Measurements from ENCODE around the gene ENDOV.
A peak's percentile ranks its signal among the peaks of the same experiment; 100 is the strongest.

Gene ENDOV

DNA sequence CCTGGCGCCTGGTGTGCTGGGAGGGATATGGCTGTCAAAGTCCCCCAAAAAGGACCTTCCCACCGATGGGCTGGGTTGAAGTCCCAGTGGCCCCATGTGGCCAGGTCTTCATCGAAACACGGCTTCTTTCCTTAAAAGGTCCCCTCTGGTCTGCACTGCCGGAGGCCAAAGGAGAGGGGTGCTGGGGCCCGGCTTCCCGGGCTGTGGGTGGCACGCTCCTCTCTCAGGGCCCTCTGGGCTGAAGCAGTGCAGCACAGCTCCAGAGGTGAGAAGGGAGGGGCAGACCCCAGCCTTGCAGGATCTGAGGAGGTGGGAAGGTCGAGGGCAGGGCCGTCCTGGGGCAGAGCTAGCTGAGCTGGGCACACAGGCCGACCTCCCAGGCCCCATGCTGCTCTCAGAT, 54.7 kb downstream of the ENDOV start:
- H3K9me3 ChIP-seq (ENCODE audit: control insufficient read depth, insufficient read depth, low read length), result no peaks in the 10 kb centered on the region
- H3K9ac ChIP-seq (ENCODE audit: low read depth, low read length), result no peak overlapping the region
- H3K36me3 ChIP-seq (ENCODE audit: control insufficient read depth, insufficient read depth, low read length), result no peaks in the 10 kb centered on the region
- H3K4me3 ChIP-seq (ENCODE audit: low read depth, low read length), result no peak overlapping the region
- H3K27me3 ChIP-seq (ENCODE audit: control insufficient read depth, insufficient read depth, low read length), result peaks cover 43% of the 10 kb centered on the region
- H3K4me1 ChIP-seq (ENCODE audit: control insufficient read depth, insufficient read depth, low read length), result no peaks in the 10 kb centered on the region

DNA sequence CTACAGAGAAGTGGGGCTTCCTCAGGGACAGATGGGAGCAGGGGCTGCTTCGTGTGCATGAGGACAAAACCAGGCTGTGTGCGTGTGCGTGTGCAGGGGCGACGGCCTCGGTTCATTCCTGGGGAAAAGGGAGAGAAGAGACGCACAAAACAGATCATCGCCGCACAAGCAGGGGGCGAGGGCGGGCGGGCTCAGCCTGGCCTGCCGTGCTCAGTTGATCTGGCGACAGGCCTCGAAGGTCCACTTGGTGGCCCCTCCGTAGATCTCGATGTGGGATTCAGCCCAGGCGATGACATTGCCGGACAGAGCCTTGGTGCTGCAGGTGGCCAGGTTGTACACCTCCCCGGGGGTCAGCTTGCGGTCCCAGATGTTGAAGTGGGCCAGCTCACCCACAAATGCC, 55.6 kb downstream of the ENDOV start:
- Histone ChIP-seq H3K27me3 (ENCODE audit: control insufficient read depth, insufficient read depth, low read length) (peaks cover 52% of the 10 kb centered on the region), H3K36me3 (ENCODE audit: control insufficient read depth, insufficient read depth, low read length) (no peaks in the 10 kb centered on the region), H3K9me3 (ENCODE audit: control insufficient read depth, insufficient read depth, low read length) (no peaks in the 10 kb centered on the region), H3K9ac (ENCODE audit: low read depth, low read length) (no peak overlapping the region), H3K4me3 (ENCODE audit: low read depth, low read length) (no peak overlapping the region), H3K4me1 (ENCODE audit: control insufficient read depth, insufficient read depth, low read length) (peaks cover 2% of the 10 kb centered on the region)

DNA sequence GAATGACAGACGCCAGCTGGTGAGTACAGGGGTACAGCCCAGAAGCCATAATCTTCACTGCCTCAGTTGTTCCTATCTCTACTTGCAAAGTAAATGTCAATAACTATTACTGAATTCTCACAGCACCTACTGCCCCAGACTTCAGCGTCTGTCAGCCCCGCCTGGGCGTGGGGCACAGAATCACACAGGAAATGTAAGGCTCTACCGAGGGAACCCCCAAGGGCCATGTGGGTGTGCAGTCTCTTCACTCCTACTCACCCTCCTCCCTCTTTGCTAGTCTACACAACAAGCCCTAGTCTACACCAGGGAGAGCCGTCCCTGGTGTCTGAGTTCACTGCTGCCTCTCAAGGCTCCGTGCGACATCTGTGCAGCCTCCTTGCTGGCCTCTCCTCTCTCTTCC, 57.0 kb downstream of the ENDOV start:
- Histone ChIP-seq H3K36me3 (ENCODE audit: control insufficient read depth, insufficient read depth, low read length) (no peaks in the 10 kb centered on the region), H3K27me3 (ENCODE audit: control insufficient read depth, insufficient read depth, low read length) (peaks cover 59% of the 10 kb centered on the region), H3K9me3 (ENCODE audit: control insufficient read depth, insufficient read depth, low read length) (no peaks in the 10 kb centered on the region), H3K4me3 (ENCODE audit: low read depth, low read length) (no peak overlapping the region), H3K9ac (ENCODE audit: low read depth, low read length) (no peak overlapping the region), H3K4me1 (ENCODE audit: control insufficient read depth, insufficient read depth, low read length) (peaks cover 2% of the 10 kb centered on the region)

DNA sequence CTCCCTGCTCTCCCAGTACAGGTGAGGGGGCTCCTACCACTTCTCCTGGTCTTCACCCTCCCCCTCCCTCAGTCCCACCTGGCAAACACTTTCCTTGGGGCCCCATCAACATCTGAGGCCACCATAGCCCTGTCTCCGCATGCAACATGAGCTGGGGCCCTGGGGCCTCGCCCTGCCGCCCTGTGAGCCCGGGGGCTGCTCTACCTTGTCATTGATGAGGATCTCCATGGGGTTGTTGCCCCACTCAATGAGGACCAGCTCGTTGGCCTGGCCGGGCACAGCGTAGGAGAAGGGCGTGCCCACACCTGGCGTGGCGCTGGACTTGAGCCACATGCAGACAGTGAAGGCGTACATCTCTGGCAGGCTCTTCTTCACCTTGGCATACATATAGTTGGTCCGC, 58.0 kb downstream of the ENDOV start:
- Histone ChIP-seq H3K27me3 (ENCODE audit: control insufficient read depth, insufficient read depth, low read length) (peaks cover 68% of the 10 kb centered on the region), H3K9ac (ENCODE audit: low read depth, low read length) (no peak overlapping the region), H3K9me3 (ENCODE audit: control insufficient read depth, insufficient read depth, low read length) (no peaks in the 10 kb centered on the region), H3K36me3 (ENCODE audit: control insufficient read depth, insufficient read depth, low read length) (no peaks in the 10 kb centered on the region), H3K4me1 (ENCODE audit: control insufficient read depth, insufficient read depth, low read length) (peaks cover 2% of the 10 kb centered on the region), H3K4me3 (ENCODE audit: low read depth, low read length) (no peak overlapping the region)

DNA sequence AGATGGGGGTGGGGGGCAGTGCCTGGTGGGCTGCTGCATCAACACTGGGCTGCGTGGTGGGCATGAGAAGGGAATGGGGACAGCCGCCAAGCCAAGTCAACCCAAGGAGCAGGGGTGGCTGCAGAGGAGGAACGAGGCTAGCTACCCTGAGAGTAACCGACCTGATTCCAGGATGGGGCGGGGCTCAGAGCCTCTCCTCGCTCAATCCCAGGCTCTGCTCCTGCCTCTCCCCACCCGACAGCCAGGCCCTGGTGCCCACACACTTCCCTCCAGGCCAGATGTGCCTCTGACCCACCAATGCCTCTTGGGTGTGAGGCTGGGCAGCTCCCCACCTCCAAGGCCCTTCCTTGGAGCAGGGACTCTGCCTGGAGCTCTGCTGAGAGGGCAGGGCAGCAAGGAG, 58.7 kb downstream of the ENDOV start:
- no peak overlapping the region for H3K9ac ChIP-seq (ENCODE audit: low read depth, low read length)
- peaks cover 71% of the 10 kb centered on the region for H3K27me3 ChIP-seq (ENCODE audit: control insufficient read depth, insufficient read depth, low read length)
- H3K4me3 ChIP-seq (ENCODE audit: low read depth, low read length), result no peak overlapping the region
- peaks cover 2% of the 10 kb centered on the region for H3K4me1 ChIP-seq (ENCODE audit: control insufficient read depth, insufficient read depth, low read length)
- no peaks in the 10 kb centered on the region for H3K9me3 ChIP-seq (ENCODE audit: control insufficient read depth, insufficient read depth, low read length)
- no peaks in the 10 kb centered on the region for H3K36me3 ChIP-seq (ENCODE audit: control insufficient read depth, insufficient read depth, low read length)

DNA sequence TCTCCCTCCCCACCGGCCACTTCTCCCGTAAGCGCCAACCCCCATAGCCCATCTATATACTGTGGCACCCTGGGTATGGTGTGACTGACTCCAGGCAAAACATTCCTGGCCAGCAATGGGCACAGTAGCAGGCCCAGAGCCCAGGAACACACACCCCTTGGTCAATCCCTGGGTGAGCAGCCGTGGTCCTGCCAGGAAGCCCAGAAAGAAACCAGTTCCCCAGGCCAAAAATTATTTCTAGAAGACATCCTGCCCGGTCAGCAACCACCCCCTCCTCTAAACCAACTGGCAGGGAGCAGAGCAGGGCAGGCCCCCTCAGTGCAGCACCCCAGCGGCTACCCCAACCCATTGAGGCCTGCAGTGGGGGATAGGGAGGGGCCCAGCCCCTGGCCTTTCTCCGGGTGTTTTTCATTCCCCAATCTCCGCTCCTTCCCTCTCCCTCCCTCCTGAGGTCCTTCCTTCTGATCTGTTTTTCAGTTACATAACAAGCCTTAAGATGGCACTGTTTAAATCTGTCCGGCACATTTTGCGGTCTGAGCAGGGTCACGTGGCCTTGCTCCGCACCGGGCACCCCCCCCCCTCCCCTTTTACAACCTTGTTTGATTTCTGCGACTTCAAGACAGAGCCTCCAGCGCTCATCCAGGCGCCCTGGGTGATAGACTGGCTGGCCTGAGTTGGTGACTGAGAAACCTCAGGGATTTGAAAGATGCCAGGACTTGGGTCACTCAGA, 59.4 kb downstream of the ENDOV start:
- H3K9me3 ChIP-seq (ENCODE audit: control insufficient read depth, insufficient read depth, low read length), result no peaks in the 10 kb centered on the region
- no peak overlapping the region for H3K9ac ChIP-seq (ENCODE audit: low read depth, low read length)
- peaks cover 4% of the 10 kb centered on the region for H3K4me1 ChIP-seq (ENCODE audit: control insufficient read depth, insufficient read depth, low read length)
- H3K36me3 ChIP-seq (ENCODE audit: control insufficient read depth, insufficient read depth, low read length), result no peaks in the 10 kb centered on the region
- peak overlapping the region; percentile 39 for H3K4me3 ChIP-seq (ENCODE audit: low read depth, low read length)
- peaks cover 78% of the 10 kb centered on the region for H3K27me3 ChIP-seq (ENCODE audit: control insufficient read depth, insufficient read depth, low read length)

DNA sequence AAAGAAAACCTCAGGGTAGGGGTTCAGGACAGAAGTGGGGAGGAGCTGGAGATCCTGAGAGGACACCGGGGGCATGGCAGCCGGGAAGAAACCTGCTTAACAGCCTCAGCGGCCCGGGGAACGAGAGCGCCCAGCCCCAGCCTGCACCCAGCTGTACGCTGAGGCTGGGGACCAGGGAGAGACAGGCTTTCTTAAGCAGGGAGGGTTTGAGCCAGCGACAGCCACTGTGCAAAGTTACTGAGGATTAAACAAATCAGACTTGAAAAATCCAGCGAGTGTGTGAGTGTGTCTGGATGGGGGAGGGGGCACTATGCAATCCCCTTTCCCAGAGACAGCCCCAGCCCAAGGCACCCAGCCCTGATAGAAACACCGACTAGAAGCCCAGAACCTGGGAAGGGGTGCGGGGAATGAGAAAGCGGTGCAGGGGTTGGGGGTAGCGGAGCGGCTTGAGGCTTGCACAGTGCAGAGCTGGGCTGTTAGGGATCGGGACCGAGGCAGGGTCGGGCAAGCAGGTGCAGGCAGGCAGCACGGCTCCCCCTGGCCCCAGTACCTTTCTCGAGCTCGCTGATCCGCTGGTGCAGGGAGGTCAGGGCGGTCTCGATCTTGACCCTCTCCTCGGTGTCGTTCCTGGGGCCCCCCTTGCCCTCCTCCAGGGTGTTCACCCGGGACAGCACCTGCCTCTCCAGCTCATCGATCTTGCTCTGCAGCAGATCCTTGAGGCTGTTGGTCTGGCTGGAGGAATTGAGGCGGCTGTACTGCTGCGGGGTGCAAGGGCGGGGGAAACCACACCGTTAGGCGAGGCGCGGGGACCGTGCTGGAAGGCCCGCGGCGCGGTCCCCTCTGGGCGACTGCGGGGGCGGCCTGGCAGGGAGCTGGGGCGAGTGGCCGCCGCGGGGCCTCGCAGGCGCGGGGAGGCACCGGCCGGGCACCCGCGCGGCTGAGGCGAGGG, 60.3 kb downstream of the ENDOV start:
- Histone ChIP-seq H3K27me3 (ENCODE audit: control insufficient read depth, insufficient read depth, low read length) (peaks cover 84% of the 10 kb centered on the region), H3K4me1 (ENCODE audit: control insufficient read depth, insufficient read depth, low read length) (peaks cover 4% of the 10 kb centered on the region), H3K9me3 (ENCODE audit: control insufficient read depth, insufficient read depth, low read length) (no peaks in the 10 kb centered on the region), H3K4me3 (ENCODE audit: low read depth, low read length) (peak overlapping the region; percentile 39), H3K9ac (ENCODE audit: low read depth, low read length) (no peak overlapping the region), H3K36me3 (ENCODE audit: control insufficient read depth, insufficient read depth, low read length) (no peaks in the 10 kb centered on the region)

DNA sequence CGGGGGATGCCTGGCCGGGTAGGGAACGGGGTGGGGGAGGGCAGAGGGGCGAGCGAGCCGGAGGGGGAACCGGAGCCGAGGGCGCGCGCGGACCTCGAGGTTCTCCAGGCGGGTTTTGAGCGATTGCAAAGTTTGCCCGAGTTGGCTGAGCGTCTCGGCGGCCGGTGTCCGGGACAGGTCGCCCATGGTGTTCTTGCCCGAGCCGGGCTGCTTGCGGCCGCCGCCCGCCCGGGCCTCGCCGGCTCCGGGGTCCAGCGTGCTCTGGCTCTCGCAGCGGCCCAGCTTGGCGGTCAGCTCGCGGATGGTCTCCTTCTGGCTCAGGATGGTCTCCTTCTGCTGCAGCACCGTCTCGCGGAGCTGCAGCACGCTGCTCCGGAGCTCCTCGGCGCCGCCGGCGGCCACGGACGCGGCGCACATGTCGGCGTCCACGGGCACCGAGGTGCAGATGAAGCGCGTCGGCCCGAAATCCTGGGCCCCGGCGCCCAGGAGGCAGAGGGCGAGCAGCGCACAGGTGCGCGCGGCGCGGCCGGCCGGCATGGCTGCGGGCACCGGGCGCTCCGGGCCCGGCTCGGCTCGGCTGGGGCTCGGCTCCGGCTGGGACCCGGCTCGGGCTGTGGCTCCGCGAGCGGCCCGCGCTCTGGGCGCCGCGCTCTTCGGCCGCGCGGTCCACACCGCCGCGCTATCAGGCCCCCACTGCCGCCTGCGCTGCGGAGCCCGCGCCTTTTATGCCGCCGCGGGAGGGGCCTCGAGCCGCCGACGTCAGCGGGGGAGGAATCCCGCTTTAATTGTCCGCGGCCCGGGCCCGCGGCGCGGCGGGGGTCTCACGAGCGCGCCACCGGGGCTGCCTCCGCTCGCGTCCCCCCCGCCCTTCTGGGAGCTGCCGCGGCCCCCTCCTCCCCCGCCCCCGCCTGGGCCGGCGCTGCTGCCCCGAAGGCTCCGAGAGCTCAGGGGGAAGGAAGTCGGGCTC, 61.2 kb downstream of the ENDOV start, which contains the start of gene NPTX1:
Gene NPTX1 (minus strand): TSS at position 698 of the 967 bp plus-strand sequence. CDS start 161 bp downstream, at position 537.
- Histone ChIP-seq H3K9me3 (ENCODE audit: control insufficient read depth, insufficient read depth, low read length) (no peaks in the 10 kb centered on the region), H3K36me3 (ENCODE audit: control insufficient read depth, insufficient read depth, low read length) (no peaks in the 10 kb centered on the region), H3K27me3 (ENCODE audit: control insufficient read depth, insufficient read depth, low read length) (peaks cover 92% of the 10 kb centered on the region), H3K9ac (ENCODE audit: low read depth, low read length) (no peak within 1 kb of the TSS), H3K4me1 (ENCODE audit: control insufficient read depth, insufficient read depth, low read length) (peaks cover 4% of the 10 kb centered on the region), H3K4me3 (ENCODE audit: low read depth, low read length) (peak within 1 kb of the TSS; percentile 39)

DNA sequence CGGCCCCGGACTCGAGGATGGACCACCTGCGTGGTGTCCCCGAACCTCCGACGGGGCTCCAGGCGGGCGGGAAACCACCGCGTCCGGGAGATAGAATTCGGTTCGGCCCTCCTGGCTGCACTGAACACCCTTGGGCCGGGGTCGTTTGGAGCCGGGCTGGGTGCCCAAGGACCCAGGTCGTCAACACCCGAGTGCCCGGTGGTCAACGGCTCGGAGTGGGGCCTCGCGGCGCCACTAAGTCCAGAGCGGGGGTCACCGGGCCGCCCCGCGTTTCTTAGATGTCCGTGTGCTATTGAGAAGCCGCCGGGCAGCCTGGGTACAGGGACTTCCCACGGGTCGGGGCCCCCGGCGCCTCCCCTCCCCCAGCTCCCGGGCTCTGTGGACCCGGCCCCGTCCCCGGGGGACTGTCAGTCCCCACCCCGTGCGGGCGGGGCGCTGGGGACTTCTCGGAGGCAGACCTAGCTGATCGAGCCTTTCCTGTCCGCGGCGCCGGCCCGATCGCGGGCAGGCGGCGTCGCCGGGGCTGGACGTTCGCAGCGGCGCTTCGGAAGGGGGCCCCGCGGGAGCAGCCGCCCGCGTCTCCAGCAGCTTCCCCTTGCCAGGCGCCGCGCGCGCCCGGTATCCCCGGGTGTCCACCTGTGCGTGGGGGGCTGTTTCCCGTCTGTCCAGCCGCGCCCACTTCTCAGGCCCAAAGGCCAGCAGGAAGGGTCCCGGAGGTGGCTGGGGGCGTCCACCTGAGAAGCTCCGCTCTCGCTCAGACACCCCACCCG, 62.1 kb downstream of the ENDOV start:
- H3K4me3 ChIP-seq (ENCODE audit: low read depth, low read length), result no peak overlapping the region
- H3K4me1 ChIP-seq (ENCODE audit: control insufficient read depth, insufficient read depth, low read length), result peaks cover 4% of the 10 kb centered on the region
- H3K27me3 ChIP-seq (ENCODE audit: control insufficient read depth, insufficient read depth, low read length), result peaks cover 93% of the 10 kb centered on the region
- H3K9me3 ChIP-seq (ENCODE audit: control insufficient read depth, insufficient read depth, low read length), result no peaks in the 10 kb centered on the region
- H3K36me3 ChIP-seq (ENCODE audit: control insufficient read depth, insufficient read depth, low read length), result no peaks in the 10 kb centered on the region
- no peak overlapping the region for H3K9ac ChIP-seq (ENCODE audit: low read depth, low read length)

DNA sequence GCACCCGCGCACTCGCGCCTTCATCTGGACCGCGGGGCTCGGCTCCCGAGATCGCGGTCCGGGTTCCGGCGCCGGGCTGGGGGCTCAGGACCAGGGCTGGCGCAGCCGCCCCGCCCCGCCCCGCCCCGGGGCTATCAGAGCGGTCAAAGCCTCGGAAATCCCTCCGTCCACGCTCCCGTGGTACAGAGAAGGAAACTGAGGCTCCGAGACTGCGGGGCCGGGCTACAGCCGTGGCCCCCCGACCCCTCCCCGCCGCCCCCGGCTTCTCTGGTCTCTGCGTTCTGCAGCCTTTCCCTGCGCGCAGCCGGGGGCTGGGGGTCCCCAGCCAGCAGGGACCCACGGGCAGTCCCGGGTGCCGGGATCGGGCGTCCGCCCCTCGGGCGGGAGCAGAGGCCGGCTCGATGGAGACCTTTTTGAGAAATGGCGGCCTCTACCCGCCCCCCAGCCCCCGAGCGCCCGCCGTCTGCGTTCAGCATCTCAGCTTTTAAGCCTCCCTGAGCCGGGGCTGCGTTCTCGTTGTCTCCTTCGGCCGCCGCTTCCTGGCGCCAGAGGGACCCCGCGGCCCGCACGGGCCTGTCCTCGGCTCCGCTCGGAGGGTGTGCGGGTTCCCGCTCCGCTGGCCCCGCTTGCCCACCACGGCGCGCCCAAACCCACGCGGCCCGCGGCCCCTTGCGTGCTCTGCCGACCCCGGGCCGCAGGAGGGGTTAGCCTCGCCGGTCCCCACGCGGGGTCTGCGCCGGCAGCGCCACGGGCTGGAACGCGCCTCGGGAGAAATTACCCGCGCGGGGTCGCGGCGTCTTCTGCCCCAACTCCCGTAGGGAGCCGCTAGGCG, 62.9 kb downstream of the ENDOV start:
- Histone ChIP-seq H3K36me3 (ENCODE audit: control insufficient read depth, insufficient read depth, low read length) (no peaks in the 10 kb centered on the region), H3K9me3 (ENCODE audit: control insufficient read depth, insufficient read depth, low read length) (no peaks in the 10 kb centered on the region), H3K4me1 (ENCODE audit: control insufficient read depth, insufficient read depth, low read length) (peaks cover 4% of the 10 kb centered on the region), H3K9ac (ENCODE audit: low read depth, low read length) (no peak overlapping the region), H3K4me3 (ENCODE audit: low read depth, low read length) (peak overlapping the region; percentile 37), H3K27me3 (ENCODE audit: control insufficient read depth, insufficient read depth, low read length) (peaks cover 92% of the 10 kb centered on the region)

All from iPS-15b (cell line).